Spleen (tissue), 7 donors: ENCODE measurements around the gene XPR1.

ENCODE experiments used
- POLR2A ChIP-seq, 3 donors: fragments of 450-650 bp; IDR thresholded peaks; one replicate each; pipeline ENCODE4 v1.5.1; 2017; ENCODE audit warnings: antibody characterized with exemption in 3 of 3, mild to moderate bottlenecking in 1 of 3
- POLR2AphosphoS5 ChIP-seq, 3 donors: sonication (generic); formaldehyde crosslinking; IDR thresholded peaks; one replicate each; pipeline ENCODE4 v1.5.1; 2017; ENCODE audit warnings: antibody characterized with exemption in 3 of 3
- TF ChIP-seq, protein P1 (sequence below), 11 experiments: fragments of 200-600 bp in 7 of 11; fragments of 450-650 bp in 4 of 11; sonication (generic) in 4 of 11; IDR thresholded peaks in 8 of 11; conservative IDR thresholded peaks in 3 of 11; 1 replicate in 7 of 11; 2 replicates in 4 of 11; pipeline versions ENCODE4 v1.4.0 to v1.8.0; 2016 to 2021; ENCODE audit warnings: antibody characterized with exemption in 11 of 11, inconsistent platforms in 4 of 11, mild to moderate bottlenecking in 1 of 11
- donor health status: DM: no; HTN: no; CAD: no; lungs with moderate emphysema.
- donor health status: DM: no; HTN: no; CAD: no.
- donor health status: DM: no; HTN: no; CAD: no.

DNA sequence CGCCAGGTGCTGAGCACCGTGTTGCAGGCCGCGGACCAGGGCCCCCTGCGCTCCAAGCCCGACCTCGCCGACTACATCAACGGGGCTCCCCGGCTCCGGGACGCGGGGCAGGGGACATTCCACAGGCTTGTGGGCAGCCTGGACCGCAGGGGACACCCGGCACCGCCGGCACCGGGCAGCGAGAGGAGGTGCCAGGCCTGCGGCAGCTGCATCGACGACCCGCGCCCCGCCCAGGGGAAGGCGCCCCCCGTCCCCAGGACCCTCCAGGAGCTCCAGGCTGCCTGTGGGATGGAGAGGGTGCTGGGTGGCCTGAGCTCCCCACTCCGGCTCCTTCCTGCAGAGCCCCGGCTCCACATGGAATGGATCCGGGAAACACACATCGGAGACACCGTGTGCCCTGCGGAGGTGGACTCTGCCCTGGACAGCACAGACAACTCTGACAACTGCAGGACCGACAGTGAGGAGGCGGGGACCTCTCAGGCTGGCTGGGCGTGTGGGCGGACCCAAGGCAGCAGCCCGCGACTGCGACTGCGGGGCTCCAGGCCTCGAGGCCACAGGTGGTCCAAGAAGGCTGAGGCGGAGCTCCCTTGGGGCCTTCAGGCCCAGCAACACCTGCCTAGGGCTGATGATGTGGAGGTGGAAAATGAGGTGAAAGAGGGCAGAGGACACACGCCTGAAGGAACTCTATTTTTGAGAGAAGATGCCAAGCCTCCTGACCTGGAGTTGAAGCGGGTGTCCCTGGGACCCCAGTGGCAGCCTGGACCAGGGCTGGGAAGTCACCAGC lies 303.7 kb downstream of the XPR1 start:
- TF ChIP-seq, protein P1, sequence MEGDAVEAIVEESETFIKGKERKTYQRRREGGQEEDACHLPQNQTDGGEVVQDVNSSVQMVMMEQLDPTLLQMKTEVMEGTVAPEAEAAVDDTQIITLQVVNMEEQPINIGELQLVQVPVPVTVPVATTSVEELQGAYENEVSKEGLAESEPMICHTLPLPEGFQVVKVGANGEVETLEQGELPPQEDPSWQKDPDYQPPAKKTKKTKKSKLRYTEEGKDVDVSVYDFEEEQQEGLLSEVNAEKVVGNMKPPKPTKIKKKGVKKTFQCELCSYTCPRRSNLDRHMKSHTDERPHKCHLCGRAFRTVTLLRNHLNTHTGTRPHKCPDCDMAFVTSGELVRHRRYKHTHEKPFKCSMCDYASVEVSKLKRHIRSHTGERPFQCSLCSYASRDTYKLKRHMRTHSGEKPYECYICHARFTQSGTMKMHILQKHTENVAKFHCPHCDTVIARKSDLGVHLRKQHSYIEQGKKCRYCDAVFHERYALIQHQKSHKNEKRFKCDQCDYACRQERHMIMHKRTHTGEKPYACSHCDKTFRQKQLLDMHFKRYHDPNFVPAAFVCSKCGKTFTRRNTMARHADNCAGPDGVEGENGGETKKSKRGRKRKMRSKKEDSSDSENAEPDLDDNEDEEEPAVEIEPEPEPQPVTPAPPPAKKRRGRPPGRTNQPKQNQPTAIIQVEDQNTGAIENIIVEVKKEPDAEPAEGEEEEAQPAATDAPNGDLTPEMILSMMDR (IDR thresholded peaks at IDR 0.05 in 8 of 11, conservative IDR thresholded peaks at IDR 0.05 in 3 of 11), result no peak
- TF ChIP-seq POLR2A (IDR thresholded peaks at IDR 0.05) (no peak), POLR2AphosphoS5 (IDR thresholded peaks at IDR 0.05) (no peak)
